Activated CD4-positive, CD25-positive, alpha-beta regulatory T cell treated with anti-CD3 and anti-CD28 coated beads, Interleukin-2, amount 50 U/mL, for 24 hours (primary cell): ENCODE measurements around the gene B4GALNT3.

ENCODE experiments used
- ATAC-seq, 2 donors: fragments of 150-1000 bp; cut with Tn5 transposase; one replicate each; pipeline ENCODE4 v1.10.0; 2021; ENCODE audit warnings: mild to moderate bottlenecking in 1 of 2, moderate library complexity in 1 of 2

The B4GALNT3 gene

DNA sequence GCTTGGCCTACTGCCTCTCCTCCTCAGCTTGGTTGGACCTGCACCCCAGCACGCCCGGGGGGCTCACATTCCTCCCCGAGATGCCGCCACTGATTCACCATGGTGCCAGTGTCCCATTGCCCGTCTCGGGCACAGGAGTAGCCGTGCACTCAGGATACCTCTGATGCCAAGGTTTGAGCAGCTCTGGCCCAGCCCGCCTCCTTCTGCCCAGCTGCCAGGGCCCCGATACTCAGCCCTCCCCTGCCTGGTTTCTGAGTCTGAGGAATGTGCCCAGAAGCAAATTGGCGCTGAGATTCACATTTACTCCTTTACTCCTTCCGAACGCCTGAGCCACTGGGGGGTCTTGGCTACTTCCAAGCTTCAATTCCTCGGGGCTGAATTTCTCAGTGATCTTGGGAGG is 140.0 kb downstream of the B4GALNT3 start:
- no peak for ATAC-seq

DNA sequence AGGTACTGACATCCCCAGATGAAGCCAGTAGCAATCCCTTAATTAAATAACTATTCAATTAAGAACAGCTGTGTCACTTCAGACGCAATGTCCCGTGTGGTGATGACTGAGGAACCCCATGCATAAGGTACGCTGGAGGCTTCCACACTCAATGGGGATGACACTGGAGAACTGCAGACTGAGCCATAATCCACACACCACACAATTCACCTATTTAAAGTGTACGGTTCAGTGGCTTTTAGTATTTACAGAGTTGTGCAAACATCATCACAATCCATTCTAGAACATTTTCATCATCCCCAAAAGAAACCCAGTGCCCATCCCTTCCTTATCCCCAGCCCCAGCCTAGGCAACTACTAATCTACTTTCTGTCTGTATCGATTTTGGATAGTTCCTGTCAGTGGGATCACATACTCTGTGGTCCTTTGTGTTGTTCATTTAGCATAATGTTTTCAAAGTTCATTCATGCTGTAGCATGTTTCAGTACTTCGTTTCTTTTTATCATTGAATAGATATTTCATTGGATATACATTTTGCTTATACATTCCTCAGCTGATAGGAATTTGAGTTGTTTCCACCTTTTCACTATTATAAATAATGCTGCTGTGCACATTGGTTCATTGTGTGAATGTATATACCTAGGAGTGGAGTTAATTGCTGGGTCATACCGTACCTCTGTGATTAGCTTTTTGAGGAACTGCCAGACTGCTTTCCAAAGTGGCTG is 142.4 kb downstream of the B4GALNT3 start:
- ATAC-seq = no peak

DNA sequence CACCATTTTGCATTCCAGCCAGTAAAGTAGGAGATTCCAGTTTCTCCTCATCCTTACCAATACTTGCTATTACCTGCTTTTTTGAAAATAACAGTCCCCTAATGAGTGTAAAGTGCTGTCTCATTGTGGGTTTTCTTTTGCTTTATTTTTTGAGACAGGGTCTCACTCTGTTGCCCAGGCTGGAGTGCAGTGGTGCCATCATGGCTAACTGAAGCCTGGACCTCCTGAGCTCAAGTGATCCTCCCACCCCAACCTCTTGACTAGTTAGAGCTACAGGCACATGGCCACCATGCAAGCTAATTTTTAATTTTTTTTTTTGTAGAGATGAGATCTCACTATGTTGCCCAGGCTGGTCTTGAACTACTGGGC is 142.9 kb downstream of the B4GALNT3 start:
- ATAC-seq = no peak

DNA sequence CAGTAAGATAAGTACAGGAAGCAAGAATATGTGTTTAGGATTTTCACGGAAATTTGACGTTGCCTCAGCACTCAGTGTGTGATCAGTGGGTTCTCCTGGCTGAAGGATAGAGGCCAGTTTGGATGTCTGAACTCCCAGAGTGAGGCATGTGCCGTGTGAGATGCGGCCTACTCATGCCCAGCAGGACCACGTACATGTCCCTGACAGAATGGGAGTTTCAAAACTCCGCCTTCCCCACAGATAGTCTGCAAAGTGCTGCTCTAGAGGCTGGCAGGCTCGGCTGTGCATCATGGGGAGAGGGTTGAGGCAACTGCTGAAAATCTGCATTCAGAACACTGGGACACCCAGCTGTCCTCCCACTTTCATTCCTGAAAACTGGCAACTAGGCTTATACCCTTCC is 145.2 kb downstream of the B4GALNT3 start:
- no peak for ATAC-seq

DNA sequence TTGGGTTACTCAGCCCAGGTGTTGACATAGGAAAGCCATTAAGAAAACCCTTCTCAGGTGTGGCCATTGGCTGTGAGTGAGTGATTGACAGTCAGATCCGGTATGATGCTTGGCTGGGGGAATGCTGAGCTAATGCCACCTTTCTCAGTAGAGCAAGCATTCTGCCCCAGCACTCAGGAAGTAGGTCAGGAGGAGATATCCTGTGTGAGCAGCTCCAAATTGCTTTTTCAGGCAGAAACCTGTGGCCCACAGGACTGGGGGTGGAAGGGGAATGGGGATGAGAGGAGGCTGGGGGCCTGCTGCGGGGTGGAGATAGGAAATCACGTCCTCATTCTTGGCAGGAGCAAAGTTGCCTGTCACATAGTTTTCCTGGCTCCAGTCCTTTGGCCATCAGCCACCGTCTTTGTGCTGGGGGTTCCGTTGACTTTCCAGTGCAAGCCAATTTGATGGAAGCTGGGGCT is 147.8 kb downstream of the B4GALNT3 start:
- no peak for ATAC-seq

DNA sequence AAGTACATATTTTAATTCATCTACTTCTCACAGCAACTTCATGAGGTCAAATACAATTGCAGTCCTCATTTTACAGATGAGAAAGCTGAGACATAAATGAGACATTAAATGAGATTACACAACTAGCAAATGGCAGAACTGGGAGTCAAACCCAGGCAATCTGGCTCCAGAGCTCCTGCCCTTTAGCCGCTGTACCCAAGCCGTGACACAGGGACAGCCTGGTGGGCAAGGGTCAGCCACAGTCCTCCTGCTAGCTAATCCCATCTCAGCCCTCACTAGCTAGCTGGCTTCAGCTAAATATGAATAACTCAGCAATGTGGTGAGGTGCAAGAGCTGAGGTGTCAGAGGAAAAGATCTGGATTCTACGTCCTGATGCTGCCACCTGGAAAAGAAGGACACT is 148.7 kb downstream of the B4GALNT3 start:
- no peak for ATAC-seq

DNA sequence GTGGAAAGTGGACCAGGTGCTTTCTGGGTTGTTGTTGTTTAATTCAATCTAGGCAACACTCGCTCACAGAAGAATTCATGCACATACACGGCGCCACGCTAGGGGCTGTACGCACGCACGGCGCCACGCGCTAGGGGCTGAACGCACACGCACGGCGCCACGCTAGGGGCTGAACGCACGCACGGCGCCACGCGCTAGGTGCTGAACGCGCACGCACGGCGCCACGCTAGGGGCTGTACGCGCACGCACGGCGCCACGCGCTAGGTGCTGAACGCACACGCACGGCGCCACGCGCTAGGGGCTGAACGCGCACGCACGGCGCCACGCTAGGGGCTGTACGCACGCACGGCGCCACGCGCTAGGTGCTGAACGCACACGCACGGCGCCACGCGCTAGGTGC is 149.2 kb downstream of the B4GALNT3 start:
- no peak for ATAC-seq

DNA sequence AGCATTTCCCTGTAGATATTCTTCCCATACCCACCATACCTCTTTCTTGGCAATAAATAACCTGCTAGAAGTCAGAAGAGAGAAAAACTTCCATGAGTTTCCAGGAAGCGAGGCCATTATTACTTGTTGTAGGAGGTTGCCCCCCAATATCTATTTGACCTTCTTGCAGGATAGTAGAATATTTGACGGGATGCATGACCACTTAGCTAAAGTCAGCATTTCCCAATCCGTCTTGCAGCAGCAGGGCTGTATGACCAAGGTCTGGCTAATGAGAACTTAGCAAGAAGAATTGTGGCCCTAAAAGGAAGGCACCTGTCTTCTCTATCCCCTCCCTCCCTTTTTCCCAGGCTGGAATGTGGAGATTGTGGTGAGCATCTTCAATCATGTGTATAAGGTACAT is 152.0 kb downstream of the B4GALNT3 start:
- ATAC-seq = no peak

DNA sequence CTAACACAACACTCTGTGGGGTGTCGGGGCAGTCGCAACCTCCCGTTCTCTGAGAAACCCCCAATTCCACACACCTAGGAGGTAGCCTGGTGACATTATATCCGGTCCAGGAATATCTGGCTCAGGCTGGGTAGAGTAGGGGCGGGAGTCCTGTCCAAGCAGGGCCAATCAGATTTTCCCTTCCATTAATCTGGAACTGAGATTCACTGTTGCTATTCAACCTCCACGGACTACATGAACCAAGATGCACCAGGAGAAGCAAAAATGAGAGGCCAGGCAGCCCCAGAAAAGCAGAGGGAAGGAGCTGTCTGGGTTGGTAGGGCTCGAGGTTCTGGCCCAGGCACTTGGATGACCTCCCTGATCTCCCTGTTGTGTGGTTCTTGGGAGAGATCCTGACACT is 152.6 kb downstream of the B4GALNT3 start:
- ATAC-seq = no peak

DNA sequence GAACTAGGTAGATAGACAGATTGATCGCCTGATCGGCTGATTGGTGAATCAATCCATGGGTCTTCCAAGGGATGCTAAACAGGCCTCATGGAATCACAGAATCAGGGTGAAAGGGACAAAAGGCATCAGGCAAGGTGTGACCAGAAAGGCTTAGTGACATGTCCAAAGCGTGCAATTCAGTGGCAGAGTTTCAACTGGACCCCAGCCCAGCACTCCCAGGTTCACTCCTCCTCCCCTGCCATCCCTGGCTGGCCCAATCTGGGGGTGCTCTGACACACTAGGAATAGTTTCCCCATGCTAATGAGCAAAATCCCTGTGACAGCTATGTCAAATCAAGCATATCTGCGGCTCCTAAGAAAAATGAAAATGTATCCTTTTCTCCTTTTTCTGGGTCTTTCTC is 153.1 kb downstream of the B4GALNT3 start:
- no peak for ATAC-seq
